Cardiac fibroblast (primary cell): Measurements from ENCODE around the gene AUH.
A peak's percentile ranks its signal among the peaks of the same experiment; 100 is the strongest.

Experiments
- DNase-seq, 2 donors: peaks; one replicate each; pipeline versions ENCODE4 v3.0.0 to v3.0.0-alpha.2; 2010; ENCODE audit warnings: low read depth in 2 of 2
- H3K4me3 ChIP-seq, 2 donors: replicated peaks in 1 of 2; 1 replicate in 1 of 2; 2 replicates in 1 of 2; pipeline ENCODE4 v1.5.1; 2011; ENCODE audit warnings: low read depth in 2 of 2, low read length in 2 of 2, mild to moderate bottlenecking in 2 of 2, moderate library complexity in 1 of 2
- CTCF ChIP-seq: IDR thresholded peaks from one replicate; pipeline ENCODE4 v1.5.1; 2011; ENCODE audit warnings: low read depth, mild to moderate bottlenecking, low read length, inconsistent platforms

Gene AUH

GRCh38 chr9:91221332-91221731 is 140.4 kb downstream of the AUH start:
- no peak for TF ChIP-seq CTCF
- H3K4me3 ChIP-seq: no peak overlapping the region
- peak; percentile 36 to 77 for DNase-seq

- peak; percentile 52 to 57 for DNase-seq
- no peak for TF ChIP-seq CTCF
- H3K4me3 ChIP-seq: no peak overlapping the region
These were observed 141.1 kb downstream of the AUH start for GRCh38 chr9:91220491-91221135.

GRCh38 chr9:91220021-91220420 is 141.7 kb downstream of the AUH start:
- no peak for DNase-seq
- H3K4me3 ChIP-seq: no peak overlapping the region
- no peak for TF ChIP-seq CTCF

GRCh38 chr9:91219557-91219956 is 142.2 kb downstream of the AUH start:
- no peak for TF ChIP-seq CTCF
- no peak for DNase-seq
- no peak overlapping the region for H3K4me3 ChIP-seq

- H3K4me3 ChIP-seq: no peak overlapping the region
- TF ChIP-seq CTCF: no peak
- no peak for DNase-seq
These were observed 144.3 kb downstream of the AUH start for GRCh38 chr9:91217388-91217787.

GRCh38 chr9:91214867-91215266 is 146.9 kb downstream of the AUH start:
- no peak for DNase-seq
- no peak overlapping the region for H3K4me3 ChIP-seq
- no peak for TF ChIP-seq CTCF

- H3K4me3 ChIP-seq: no peak overlapping the region
- TF ChIP-seq CTCF: no peak
- DNase-seq: peak; percentile 32 to 67
These were observed 147.6 kb downstream of the AUH start for GRCh38 chr9:91214086-91214485.
